HG03442 (cell line): ENCODE measurements around the gene RSAD1.
A peak's percentile ranks its signal among the peaks of the same experiment; 100 is the strongest.
"Not testable (repeated sequence)": the region's sequence is repeated elsewhere in the genome, so short reads cannot be mapped to it uniquely, and the experiment has no call there.

Experiments
- ATAC-seq: cut with Tn5 transposase; IDR thresholded peaks from one replicate; pipeline ENCODE4 v1.9.1; 2021; ENCODE audit warnings: mild to moderate bottlenecking, moderate library complexity; ENCODE audit not compliant: unreplicated experiment

Gene RSAD1

GRCh38 chr17:50471009-50471905, 7.4 kb upstream of the RSAD1 start:
- ATAC-seq, result no peak

- no peak for ATAC-seq
Measured at GRCh38 chr17:50472286-50472685, 6.4 kb upstream of the RSAD1 start.

- not testable (repeated sequence) for ATAC-seq
Measured at GRCh38 chr17:50472761-50473161, 5.9 kb upstream of the RSAD1 start.

GRCh38 chr17:50473901-50474300, 4.8 kb upstream of the RSAD1 start:
- no peak for ATAC-seq

GRCh38 chr17:50474523-50474922, 4.1 kb upstream of the RSAD1 start:
- no peak for ATAC-seq

- ATAC-seq, result no peak
Measured at GRCh38 chr17:50475362-50475761, 3.3 kb upstream of the RSAD1 start.

GRCh38 chr17:50475775-50476544, 2.7 kb upstream of the RSAD1 start:
- not testable (repeated sequence) for ATAC-seq

- no peak for ATAC-seq
Measured at GRCh38 chr17:50476545-50477315, 1.9 kb upstream of the RSAD1 start.

GRCh38 chr17:50477976-50478375, 684 bp upstream of the RSAD1 start:
- ATAC-seq, result no peak

GRCh38 chr17:50479522-50480141, 972 bp downstream of the RSAD1 start:
- peak; percentile 37 for ATAC-seq

GRCh38 chr17:50480142-50480764, 1.6 kb downstream of the RSAD1 start:
- ATAC-seq, result no peak

GRCh38 chr17:50480854-50481490, 2.3 kb downstream of the RSAD1 start:
- ATAC-seq, result no peak

GRCh38 chr17:50481648-50482047, 3.0 kb downstream of the RSAD1 start:
- no peak for ATAC-seq

- no peak for ATAC-seq
Measured at GRCh38 chr17:50482110-50482509, 3.5 kb downstream of the RSAD1 start.

- ATAC-seq, result peak; percentile 29
Measured at GRCh38 chr17:50482516-50482915, 3.9 kb downstream of the RSAD1 start.

- ATAC-seq, result no peak
Measured at GRCh38 chr17:50483266-50483665, 4.6 kb downstream of the RSAD1 start.

- no peak for ATAC-seq
Measured at GRCh38 chr17:50484386-50485155, 5.9 kb downstream of the RSAD1 start.

GRCh38 chr17:50487213-50488096, 8.8 kb downstream of the RSAD1 start:
- ATAC-seq, result no peak
